Adrenal gland (tissue), 12 donors: ENCODE measurements around the gene NBL1. TPM values are rescaled to one million over a fixed set of nuclear protein-coding genes. Genes with fewer than 3 reads are reported as not detected.
"Not testable (repeated sequence)": the region's sequence is repeated elsewhere in the genome, so short reads cannot be mapped to it uniquely, and the experiment has no call there.

ENCODE experiments used
- DNase-seq, 7 donors: peaks; one replicate each; pipeline ENCODE4 v3.0.0-alpha.2; 2019 to 2020
- H3K27ac ChIP-seq, 5 donors: fragments of 200-600 bp; sonication (generic) in 4 of 5; 1 replicate in 3 of 5; 2 replicates in 2 of 5; pipeline versions ENCODE4 v1.5.1 to v1.8.0; 2016 to 2020; ENCODE audit warnings: mild to moderate bottlenecking in 1 of 5
- H3K27me3 ChIP-seq: fragments of 200-600 bp; 2 replicates; pipeline ENCODE4 v1.8.0; 2021
- H3K36me3 ChIP-seq, 2 donors: fragments of 200-600 bp; replicated peaks in 1 of 2; 1 replicate in 1 of 2; 2 replicates in 1 of 2; pipeline versions ENCODE4 v1.5.1 to v1.8.0; 2018 to 2022
- H3K4me1 ChIP-seq, 2 donors: fragments of 200-600 bp; replicated peaks in 1 of 2; 1 replicate in 1 of 2; 2 replicates in 1 of 2; pipeline versions ENCODE4 v1.5.1 to v1.8.0; 2018 to 2021
- H3K4me3 ChIP-seq, 4 donors: fragments of 200-600 bp; sonication (generic) in 3 of 4; one replicate each; pipeline ENCODE4 v1.5.1; 2016 to 2018
- H3K9me3 ChIP-seq, 3 donors: fragments of 200-600 bp; sonication (generic) in 1 of 3; replicated peaks in 1 of 3; 1 replicate in 2 of 3; 2 replicates in 1 of 3; pipeline versions ENCODE4 v1.5.1 to v1.8.0; 2016 to 2021
- CTCF ChIP-seq, 6 experiments: fragments of 450-650 bp in 4 of 6; fragments of 200-600 bp in 2 of 6; sonication (generic) in 1 of 6; IDR thresholded peaks; 1 replicate in 5 of 6; 2 replicates in 1 of 6; pipeline versions ENCODE4 v1.5.1 to v1.8.0; 2016 to 2021; ENCODE audit warnings: antibody characterized with exemption in 6 of 6, mild to moderate bottlenecking in 2 of 6, moderate library complexity in 1 of 6
- POLR2A ChIP-seq, 2 donors: fragments of 450-650 bp; IDR thresholded peaks; one replicate each; pipeline ENCODE4 v1.6.1; 2017; ENCODE audit warnings: antibody characterized with exemption in 2 of 2, mild to moderate bottlenecking in 2 of 2, moderate library complexity in 1 of 2
- WGBS, 4 donors: extraction: QIAGEN DNeasy Blood & Tissue Kit in 2 of 4; methylation state at CpG; one replicate each; pipeline versions ENCODE4 v1.1.5 to v1.1.7; 2013 to 2017; 5-methylcytosine and 5-hydroxymethylcytosine counted together
- intact Hi-C, 2 donors: fragments of 100-400 bp; cut with DNase I; formaldehyde crosslinking; loops; one replicate each; pipeline versions ENCODE4 v1.14.1 to v1.15.0; 2022 to 2023
- polyA plus RNA-seq, 3 donors: library from polyadenylated mRNA; stranded (reverse); fragments of 200-250 nt in 2 of 3; fragments of 350-450 nt in 1 of 3; fragmentation: Illumina TruSeq in 1 of 3; extraction: RNeasy Lipid Tissue Mini Kit (QIAGEN cat#74804) in 1 of 3; gene quantifications; one replicate each; pipeline ENCODE4 v1.2.3, GENCODE V29; 2013 to 2014
- total RNA-seq, 9 donors: library from RNA; depleted of rRNA in 4 of 9; stranded (reverse); fragments of >200 nt in 4 of 9; fragments of 120-200 nt in 1 of 9; fragmentation: NEBNext Ultra II Directional in 1 of 9; extraction: Animal tissue kit (Norgen Biotek cat#: 25700) in 1 of 9; gene quantifications; one replicate each; pipeline versions ENCODE4 v1.1.0 to v1.2.4, GENCODE V29; 2013 to 2023
- donor health status: healthy with polysubstance abuse.
- donor health status: Bipolar disorder and iron deficiency.
- donor health status: DM: yes; HTN: yes; CAD: no.
- donor health status: DM: no; HTN: no; CAD: no.
- donor health status: DM: no; HTN: no; CAD: no.
- donor health status: DM: yes; HTN: yes; CAD: no.

NBL1 gene
- total and polyA plus RNA-seq, 12 donors: 4.2 to 61.0 (median 26.0) TPM

GRCh38 chr1:19636065-19636464 lies 8.0 kb upstream of the NBL1 start:
- H3K4me3 ChIP-seq: no peak overlapping the region
- no peaks in the 10 kb centered on the region for H3K4me1 ChIP-seq
- WGBS, 4 donors: 78 to 84% (median 83%) methylated on average over 3 to 5 of the region's 5 CpGs
- intact Hi-C loops: no loop called here
- TF ChIP-seq POLR2A (IDR thresholded peaks at IDR 0.05) (no peak), CTCF (IDR thresholded peaks at IDR 0.05) (no peak)
- no peaks in the 10 kb centered on the region for H3K36me3 ChIP-seq
- DNase-seq: no peak
- no peaks in the 10 kb centered on the region for H3K9me3 ChIP-seq
- no peaks in the 10 kb centered on the region for H3K27me3 ChIP-seq
- H3K27ac ChIP-seq: no peak overlapping the region

GRCh38 chr1:19636749-19637148 lies 7.4 kb upstream of the NBL1 start:
- intact Hi-C loops, H3K27me3 ChIP-seq, H3K36me3 ChIP-seq, H3K9me3 ChIP-seq, H3K27ac ChIP-seq, H3K4me1 ChIP-seq, DNase-seq, H3K4me3 ChIP-seq: not testable (repeated sequence)
- whole genome bisulfite sequencing, 4 donors: 85 to 96% (median 88%) methylated on average over 10 of the region's 10 CpGs

- DNase-seq: no peak
- intact Hi-C loops: no loop called here
- Histone ChIP-seq H3K9me3 (no peaks in the 10 kb centered on the region), H3K4me1 (no peaks in the 10 kb centered on the region), H3K27ac (no peak overlapping the region), H3K4me3 (no peak overlapping the region), H3K36me3 (no peaks in the 10 kb centered on the region), H3K27me3 (no peaks in the 10 kb centered on the region)
- 84 to 91% (median 87%) methylated on average over 10 of the region's 10 CpGs for WGBS, 4 donors
- no peak for TF ChIP-seq POLR2A (IDR thresholded peaks at IDR 0.05)
- TF ChIP-seq CTCF (IDR thresholded peaks at IDR 0.05): no peak
Observed at GRCh38 chr1:19637606-19638005, 6.5 kb upstream of the NBL1 start.

- 66 to 76% (median 72%) methylated on average over 10 of the region's 10 CpGs for WGBS, 4 donors
- H3K36me3 ChIP-seq, intact Hi-C loops, DNase-seq, H3K9me3 ChIP-seq, H3K27ac ChIP-seq, H3K27me3 ChIP-seq, H3K4me3 ChIP-seq, H3K4me1 ChIP-seq: not testable (repeated sequence)
Observed at GRCh38 chr1:19639228-19639627, 4.9 kb upstream of the NBL1 start.

- no peaks in the 10 kb centered on the region for H3K9me3 ChIP-seq
- H3K4me1 ChIP-seq: peaks cover 5 to 7% of the 10 kb centered on the region in 2 donors
- H3K36me3 ChIP-seq: no peaks in the 10 kb centered on the region
- TF ChIP-seq POLR2A (IDR thresholded peaks at IDR 0.05) (no peak), CTCF (IDR thresholded peaks at IDR 0.05) (no peak)
- no peak for DNase-seq
- WGBS, 4 donors: 65 to 81% (median 72%) methylated on average over 3 of the region's 3 CpGs
- H3K27me3 ChIP-seq: no peaks in the 10 kb centered on the region
- H3K27ac ChIP-seq: no peak overlapping the region
- intact Hi-C loops: loop anchor here in 1 of 2 donors (10.0 kb wide), 1 partner anchor 155 kb away; the partner anchor contains the start of gene CAPZB
- no peak overlapping the region for H3K4me3 ChIP-seq
Observed at GRCh38 chr1:19639999-19640362, 4.1 kb upstream of the NBL1 start.
